Activated T-cell treated with anti-CD3 and anti-CD28 coated beads, Interleukin-2, amount 50 U/mL, for 24 hours (primary cell): Measurements from ENCODE around the gene XIRP2.
A peak's percentile ranks its signal among the peaks of the same experiment; 100 is the strongest.

Experiments used
- DNase-seq: peaks from one replicate; pipeline ENCODE4 v3.0.0-alpha.2; 2020
- H3K27ac Mint-ChIP-seq: 2 replicates; pipeline ENCODE4 v1.8.0; 2020; ENCODE audit warnings: mild to moderate bottlenecking, mixed read lengths
- H3K27me3 Mint-ChIP-seq: 2 replicates; pipeline ENCODE4 v1.8.0; 2020; ENCODE audit warnings: mixed read lengths
- H3K36me3 Mint-ChIP-seq: 2 replicates; pipeline ENCODE4 v1.8.0; 2020; ENCODE audit warnings: low read depth, mixed read lengths
- H3K4me1 Mint-ChIP-seq: 2 replicates; pipeline ENCODE4 v1.8.0; 2020; ENCODE audit warnings: low read depth, mixed read lengths
- H3K4me3 Mint-ChIP-seq: 2 replicates; pipeline ENCODE4 v1.8.0; 2020; ENCODE audit warnings: mild to moderate bottlenecking, moderate library complexity, mixed read lengths
- H3K9me3 Mint-ChIP-seq: 2 replicates; pipeline ENCODE4 v1.8.0; 2020; ENCODE audit warnings: mixed read lengths

Gene XIRP2

GRCh38 chr2:167271932-167272331 lies 383.7 kb downstream of the XIRP2 start:
- Mint-ChIP-seq H3K4me3 (no peak overlapping the region), H3K27ac (no peak overlapping the region), H3K9me3 (peaks cover 19% of the 10 kb centered on the region), H3K27me3 (no peaks in the 10 kb centered on the region), H3K4me1 (no peaks in the 10 kb centered on the region), H3K36me3 (no peaks in the 10 kb centered on the region)
- no peak for DNase-seq

DNA sequence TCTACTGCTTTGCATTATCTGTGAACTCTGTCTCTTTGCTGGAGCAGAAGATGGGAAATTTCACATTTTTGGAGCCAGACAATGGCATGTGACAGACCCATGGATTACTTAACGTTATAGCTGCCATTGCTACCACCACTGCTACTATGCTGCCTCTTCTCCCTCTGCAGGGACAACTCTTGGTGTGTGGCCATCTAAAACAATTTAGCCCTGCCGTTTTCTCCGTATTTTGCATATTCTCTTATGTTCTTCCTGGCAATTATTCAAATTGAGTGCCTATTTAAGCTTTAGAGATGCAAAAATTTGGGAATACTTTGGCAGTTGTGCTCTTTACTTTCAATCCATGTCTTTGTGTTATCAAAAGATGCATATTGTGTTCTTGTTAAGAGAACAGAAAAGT lies 386.8 kb downstream of the XIRP2 start:
- H3K36me3 Mint-ChIP-seq, result no peaks in the 10 kb centered on the region
- no peaks in the 10 kb centered on the region for H3K27me3 Mint-ChIP-seq
- H3K9me3 Mint-ChIP-seq, result no peaks in the 10 kb centered on the region
- no peaks in the 10 kb centered on the region for H3K4me1 Mint-ChIP-seq
- no peak for DNase-seq
- no peak overlapping the region for H3K4me3 Mint-ChIP-seq
- no peak overlapping the region for H3K27ac Mint-ChIP-seq

GRCh38 chr2:167279810-167280209 lies 391.5 kb downstream of the XIRP2 start:
- no peaks in the 10 kb centered on the region for H3K4me1 Mint-ChIP-seq
- H3K27me3 Mint-ChIP-seq, result peaks cover 10% of the 10 kb centered on the region
- H3K4me3 Mint-ChIP-seq, result no peak overlapping the region
- DNase-seq, result no peak
- H3K36me3 Mint-ChIP-seq, result no peaks in the 10 kb centered on the region
- no peak overlapping the region for H3K27ac Mint-ChIP-seq
- no peaks in the 10 kb centered on the region for H3K9me3 Mint-ChIP-seq

GRCh38 chr2:167287212-167287611 lies 398.9 kb downstream of the XIRP2 start:
- Mint-ChIP-seq H3K4me3 (no peak overlapping the region), H3K36me3 (no peaks in the 10 kb centered on the region), H3K4me1 (peaks cover 2% of the 10 kb centered on the region), H3K27ac (no peak overlapping the region), H3K27me3 (peaks cover 30% of the 10 kb centered on the region), H3K9me3 (no peaks in the 10 kb centered on the region)
- DNase-seq, result no peak

DNA sequence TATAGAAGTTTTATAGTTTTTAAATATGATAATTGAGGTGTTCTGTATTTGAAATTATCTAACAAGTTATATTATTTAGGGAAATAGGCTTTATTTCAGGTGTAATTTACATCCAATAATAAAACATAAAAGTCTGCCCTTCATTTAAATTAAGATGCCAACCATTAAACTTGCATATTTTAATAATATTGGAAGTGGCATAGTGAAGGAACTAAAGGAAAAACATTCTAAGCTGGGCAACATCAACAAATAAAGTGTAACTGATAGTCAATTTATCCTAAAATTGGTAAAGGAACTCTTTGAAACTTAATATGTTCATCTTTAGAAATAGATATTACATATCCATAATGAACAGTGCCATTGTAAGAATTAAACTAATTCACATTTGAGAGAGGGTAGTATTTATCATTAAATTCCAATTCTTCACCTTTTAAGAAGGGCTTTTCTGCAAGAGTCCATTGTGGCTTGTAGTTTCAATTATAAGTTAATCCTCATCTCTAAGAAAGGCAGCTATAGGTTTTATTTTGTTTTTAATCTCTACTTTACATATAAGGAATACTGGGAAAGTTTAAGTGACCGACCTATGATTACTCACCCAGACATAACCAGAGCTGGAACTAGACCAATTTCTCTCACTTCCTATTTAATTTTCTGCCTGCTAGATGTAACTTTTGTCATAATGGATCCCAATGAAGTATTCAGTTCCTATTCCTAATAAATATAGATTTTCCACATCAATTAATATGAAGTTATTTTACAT lies 401.6 kb downstream of the XIRP2 start:
- H3K4me1 Mint-ChIP-seq, result peaks cover 16% of the 10 kb centered on the region
- H3K27ac Mint-ChIP-seq, result no peak overlapping the region
- peaks cover 39% of the 10 kb centered on the region for H3K27me3 Mint-ChIP-seq
- no peaks in the 10 kb centered on the region for H3K9me3 Mint-ChIP-seq
- no peaks in the 10 kb centered on the region for H3K36me3 Mint-ChIP-seq
- DNase-seq, result no peak
- no peak overlapping the region for H3K4me3 Mint-ChIP-seq

DNA sequence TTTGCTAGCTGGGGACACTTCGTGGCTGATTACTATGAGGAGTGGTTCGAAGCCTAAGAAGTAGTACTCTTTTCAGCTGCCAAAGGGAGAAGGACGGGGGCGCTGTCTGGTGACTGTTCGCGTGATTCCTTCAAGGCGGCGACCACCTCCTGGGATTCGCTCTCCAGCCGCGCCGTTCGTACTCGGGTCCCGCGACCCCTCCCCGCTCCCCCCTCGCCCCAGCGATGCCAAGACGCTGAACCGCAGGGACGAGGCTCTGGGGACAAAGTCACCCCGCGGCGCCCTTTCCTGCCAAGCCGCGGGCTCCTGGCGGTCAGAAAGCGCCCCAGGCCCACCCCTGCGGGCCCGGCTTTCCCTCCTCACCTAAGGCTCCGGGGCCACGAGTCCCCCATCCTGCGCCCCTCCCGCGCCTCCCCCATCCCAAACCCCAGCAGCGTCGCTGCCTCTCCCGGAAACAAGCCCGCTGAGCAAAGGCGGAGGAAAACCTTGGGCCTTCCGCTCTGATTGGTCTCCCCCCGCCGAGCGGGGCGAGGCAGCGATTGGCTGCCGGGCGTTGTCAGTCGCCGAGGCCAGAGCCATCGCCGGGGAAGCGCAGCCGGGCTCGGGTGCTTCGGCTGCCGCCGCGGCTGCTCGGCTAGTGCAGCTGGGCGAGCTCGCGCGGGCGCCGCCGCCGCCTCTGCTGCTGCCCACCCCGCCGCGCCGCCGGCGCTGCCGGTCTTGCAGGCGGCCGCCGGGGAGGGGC lies 404.3 kb downstream of the XIRP2 start, which contains the start of gene B3GALT1:
Gene B3GALT1, plus strand, starts transcription at position 572 of the 742 bp plus-strand sequence.
- DNase-seq, result peak; percentile 77
- Mint-ChIP-seq H3K27ac (no peak within 1 kb of the TSS), H3K9me3 (no peaks in the 10 kb centered on the region), H3K27me3 (peaks cover 50% of the 10 kb centered on the region), H3K4me3 (peak within 1 kb of the TSS; percentile 70), H3K36me3 (no peaks in the 10 kb centered on the region), H3K4me1 (peaks cover 16% of the 10 kb centered on the region)

DNA sequence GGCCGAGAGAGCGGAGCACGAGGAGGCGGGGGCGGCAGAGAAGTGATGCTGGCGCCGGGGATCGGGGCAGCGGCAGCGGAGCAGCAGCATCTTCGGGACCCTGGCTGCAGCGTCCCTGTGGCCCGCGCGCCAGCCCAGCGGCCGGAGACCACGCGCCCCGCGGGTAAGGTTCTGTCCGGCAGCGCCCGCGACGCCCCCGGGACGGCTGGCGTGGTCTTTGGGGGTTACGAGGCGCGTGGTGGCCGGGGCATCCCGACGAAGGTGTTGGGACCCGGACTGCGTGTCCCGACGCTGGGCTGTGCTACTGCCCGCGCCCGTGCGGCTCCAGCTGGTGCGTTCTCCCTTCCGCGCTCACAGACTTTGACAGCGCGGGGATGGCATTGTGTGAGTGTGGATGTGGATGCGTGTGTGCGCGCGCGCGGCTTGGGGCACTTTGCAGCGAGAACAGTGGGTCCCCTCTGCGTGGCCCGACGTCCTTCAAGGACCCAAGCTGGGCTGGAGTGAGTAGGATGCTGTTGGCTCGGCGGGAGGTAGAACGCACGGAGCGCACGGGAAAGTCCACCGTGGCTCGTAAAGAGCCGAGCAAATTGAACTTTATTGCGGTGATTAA lies 405.0 kb downstream of the XIRP2 start:
- Mint-ChIP-seq H3K27me3 (peaks cover 55% of the 10 kb centered on the region), H3K9me3 (no peaks in the 10 kb centered on the region), H3K4me1 (peaks cover 16% of the 10 kb centered on the region), H3K27ac (no peak overlapping the region), H3K36me3 (no peaks in the 10 kb centered on the region), H3K4me3 (peak overlapping the region; percentile 70)
- DNase-seq, result peak; percentile 35

DNA sequence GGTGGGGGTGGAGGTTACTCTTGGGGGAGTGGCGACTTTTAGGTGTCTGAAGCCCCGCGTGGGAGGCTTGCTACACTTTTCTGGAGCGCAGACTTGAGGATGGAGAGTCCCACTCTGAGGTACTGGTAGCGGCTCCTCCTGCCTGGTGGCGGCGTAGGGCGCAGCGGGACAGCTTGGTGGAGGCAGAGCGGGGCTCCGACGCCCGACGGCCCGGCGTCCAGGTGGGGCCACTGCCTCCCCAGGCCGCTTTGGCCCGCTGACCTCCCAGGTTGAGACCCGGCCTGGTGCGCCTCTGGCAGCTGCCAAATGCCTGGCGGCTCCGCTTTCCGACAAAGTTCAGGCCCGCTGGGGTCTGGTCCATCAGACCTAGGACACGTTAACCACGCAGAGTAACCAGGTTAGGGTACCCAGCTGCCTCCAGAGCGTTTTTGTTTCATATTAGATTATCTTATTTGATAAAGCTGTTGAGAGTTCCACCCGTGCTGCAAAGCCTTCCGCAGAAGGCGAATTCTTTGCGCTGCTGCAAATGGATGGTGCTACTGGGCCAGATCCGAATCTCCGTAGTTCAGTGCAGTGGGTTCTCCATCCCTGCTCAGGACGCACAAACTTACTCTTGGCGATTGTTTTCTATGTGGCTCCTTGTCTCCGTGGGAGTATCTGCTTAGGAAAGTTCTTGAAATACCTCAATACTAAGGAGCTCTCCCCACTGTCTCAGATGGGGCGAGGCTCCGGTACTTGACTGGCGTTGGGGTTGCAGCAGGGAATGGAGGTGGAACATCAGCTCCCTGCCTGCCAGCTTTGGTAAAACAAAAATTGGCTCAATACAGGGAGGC lies 405.9 kb downstream of the XIRP2 start:
- Mint-ChIP-seq H3K27me3 (peaks cover 58% of the 10 kb centered on the region), H3K4me3 (peak overlapping the region; percentile 70), H3K36me3 (no peaks in the 10 kb centered on the region), H3K4me1 (peaks cover 16% of the 10 kb centered on the region), H3K9me3 (no peaks in the 10 kb centered on the region), H3K27ac (no peak overlapping the region)
- peak; percentile 38 for DNase-seq

DNA sequence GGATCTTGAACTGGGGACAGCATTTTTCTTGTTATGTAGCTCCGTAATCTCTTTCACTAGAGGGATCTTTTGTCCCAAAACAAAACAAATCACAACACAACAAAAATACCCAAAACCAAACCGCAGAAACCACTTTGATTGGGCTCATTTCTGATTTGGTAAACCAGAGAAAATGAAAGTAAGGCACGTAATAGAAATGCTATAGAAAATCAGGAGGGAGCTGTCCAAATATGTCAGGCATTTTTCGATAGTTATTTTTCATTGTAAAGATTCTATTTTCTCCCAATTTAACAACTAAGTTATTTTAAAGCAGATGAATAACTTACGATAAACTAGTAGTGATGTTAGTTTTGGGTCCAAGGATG lies 406.5 kb downstream of the XIRP2 start:
- H3K4me1 Mint-ChIP-seq, result peaks cover 16% of the 10 kb centered on the region
- H3K4me3 Mint-ChIP-seq, result peak overlapping the region; percentile 59
- no peaks in the 10 kb centered on the region for H3K9me3 Mint-ChIP-seq
- no peak for DNase-seq
- no peak overlapping the region for H3K27ac Mint-ChIP-seq
- no peaks in the 10 kb centered on the region for H3K36me3 Mint-ChIP-seq
- H3K27me3 Mint-ChIP-seq, result peaks cover 59% of the 10 kb centered on the region

DNA sequence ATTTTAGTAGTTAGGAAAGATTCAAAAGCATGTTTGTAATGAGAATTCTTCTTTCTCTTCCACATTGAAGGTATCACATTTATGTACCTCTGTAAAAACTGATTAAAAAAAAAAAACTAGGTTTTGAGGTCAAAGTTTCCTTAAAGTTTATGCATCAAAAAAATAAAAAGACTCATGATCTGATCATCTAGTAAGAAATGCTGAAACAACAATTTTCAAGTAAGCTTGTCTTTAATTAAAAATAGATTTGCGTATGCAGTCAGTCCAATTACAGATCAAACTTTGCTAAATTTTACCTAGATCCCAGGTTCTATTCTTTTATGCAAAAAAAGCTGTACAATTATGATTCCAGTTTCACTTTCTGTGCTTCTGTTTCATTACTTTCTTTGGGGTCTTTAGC lies 409.0 kb downstream of the XIRP2 start:
- Mint-ChIP-seq H3K27ac (no peak overlapping the region), H3K4me1 (peaks cover 13% of the 10 kb centered on the region), H3K27me3 (peaks cover 42% of the 10 kb centered on the region), H3K4me3 (no peak overlapping the region), H3K9me3 (no peaks in the 10 kb centered on the region), H3K36me3 (no peaks in the 10 kb centered on the region)
- no peak for DNase-seq

DNA sequence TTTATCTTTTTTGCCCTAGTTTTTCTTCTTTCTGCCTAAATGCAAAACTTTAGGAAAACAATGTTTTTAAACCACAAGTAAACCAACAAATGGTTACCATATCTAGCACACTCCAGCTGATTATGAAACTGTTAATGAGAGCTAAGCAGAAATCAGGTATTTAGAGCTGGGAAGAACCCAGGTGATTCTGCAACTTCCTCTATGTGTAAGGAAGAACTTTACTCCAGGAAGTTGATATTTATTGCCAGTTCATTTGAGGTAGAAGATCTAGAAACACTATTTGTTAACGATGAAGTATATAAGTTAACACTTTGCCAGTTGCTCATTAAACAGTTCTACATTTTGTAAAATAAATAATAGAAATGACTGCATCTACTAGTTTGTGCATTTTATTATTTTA lies 409.7 kb downstream of the XIRP2 start:
- H3K27me3 Mint-ChIP-seq, result peaks cover 41% of the 10 kb centered on the region
- no peak for DNase-seq
- no peaks in the 10 kb centered on the region for H3K9me3 Mint-ChIP-seq
- no peaks in the 10 kb centered on the region for H3K36me3 Mint-ChIP-seq
- no peak overlapping the region for H3K27ac Mint-ChIP-seq
- peaks cover 13% of the 10 kb centered on the region for H3K4me1 Mint-ChIP-seq
- no peak overlapping the region for H3K4me3 Mint-ChIP-seq
